Dendritic cell treated with granulocyte-macrophage colony-stimulating factor and Interleukin-4, amounts not matched to agents 40 ng/mL and 50 ng/mL, for 4 days (primary cell): ENCODE data around the gene CSGALNACT2.

ENCODE experiments used
- H3K27ac Mint-ChIP-seq: one replicate; pipeline ENCODE4 v1.8.0; 2022; ENCODE audit warnings: mild to moderate bottlenecking, mixed read lengths
- H3K27me3 Mint-ChIP-seq: one replicate; pipeline ENCODE4 v1.8.0; 2022; ENCODE audit warnings: mild to moderate bottlenecking, mixed read lengths
- H3K36me3 Mint-ChIP-seq: one replicate; pipeline ENCODE4 v1.8.0; 2022; ENCODE audit warnings: low read depth, mixed read lengths
- H3K4me1 Mint-ChIP-seq: one replicate; pipeline ENCODE4 v1.8.0; 2022; ENCODE audit warnings: low read depth, mixed read lengths
- H3K4me3 Mint-ChIP-seq: one replicate; pipeline ENCODE4 v1.8.0; 2022; ENCODE audit warnings: mild to moderate bottlenecking, moderate library complexity, mixed read lengths
- H3K9me3 Mint-ChIP-seq: one replicate; pipeline ENCODE4 v1.8.0; 2022; ENCODE audit warnings: mixed read lengths
- intact Hi-C: fragments of 100-400 bp; cut with micrococcal nuclease; formaldehyde crosslinking; loops from one replicate; pipeline ENCODE4 v1.15.0; 2022

The CSGALNACT2 gene

GRCh38 chr10:43117031-43117776 lies 21.0 kb upstream of the CSGALNACT2 start:
- intact Hi-C loops = no loop called here
- no peak overlapping the region for H3K4me3 Mint-ChIP-seq
- H3K4me1 Mint-ChIP-seq = peaks cover 62% of the 10 kb centered on the region
- peaks cover 3% of the 10 kb centered on the region for H3K27me3 Mint-ChIP-seq
- H3K27ac Mint-ChIP-seq = no peak overlapping the region
- no peaks in the 10 kb centered on the region for H3K36me3 Mint-ChIP-seq
- H3K9me3 Mint-ChIP-seq = no peaks in the 10 kb centered on the region

GRCh38 chr10:43117777-43118583 lies 20.3 kb upstream of the CSGALNACT2 start:
- Mint-ChIP-seq H3K4me1 (peaks cover 70% of the 10 kb centered on the region), H3K36me3 (no peaks in the 10 kb centered on the region), H3K9me3 (no peaks in the 10 kb centered on the region), H3K27ac (peak overlapping the region; percentile 96), H3K4me3 (no peak overlapping the region), H3K27me3 (peaks cover 3% of the 10 kb centered on the region)
- intact Hi-C loops = no loop called here

GRCh38 chr10:43118631-43119415 lies 19.4 kb upstream of the CSGALNACT2 start:
- H3K27ac Mint-ChIP-seq = peak overlapping the region; percentile 96

GRCh38 chr10:43119416-43120115 lies 18.7 kb upstream of the CSGALNACT2 start:
- Mint-ChIP-seq H3K27me3 (peaks cover 3% of the 10 kb centered on the region), H3K36me3 (no peaks in the 10 kb centered on the region), H3K4me1 (peaks cover 84% of the 10 kb centered on the region), H3K4me3 (no peak overlapping the region), H3K9me3 (no peaks in the 10 kb centered on the region), H3K27ac (peak overlapping the region; percentile 96)
- intact Hi-C loops = no loop called here

More at GRCh38 chr10:43118631-43119415, 19.4 kb upstream of the CSGALNACT2 start:
- Mint-ChIP-seq H3K27me3 (peaks cover 3% of the 10 kb centered on the region), H3K4me3 (no peak overlapping the region), H3K9me3 (no peaks in the 10 kb centered on the region), H3K4me1 (peaks cover 77% of the 10 kb centered on the region), H3K36me3 (no peaks in the 10 kb centered on the region)
- intact Hi-C loops = no loop called here

GRCh38 chr10:43120116-43120928 lies 17.9 kb upstream of the CSGALNACT2 start:
- Mint-ChIP-seq H3K27me3 (peaks cover 3% of the 10 kb centered on the region), H3K4me1 (peaks cover 86% of the 10 kb centered on the region), H3K4me3 (peak overlapping the region; percentile 37), H3K9me3 (no peaks in the 10 kb centered on the region), H3K36me3 (no peaks in the 10 kb centered on the region), H3K27ac (peak overlapping the region; percentile 96)
- intact Hi-C loops = no loop called here

- intact Hi-C loops = loop anchor here (1.0 kb wide), 1 partner anchor 19 kb away; no protein-coding TSS in a partner anchor
- H3K27ac Mint-ChIP-seq = peak overlapping the region; percentile 96
- no peaks in the 10 kb centered on the region for H3K9me3 Mint-ChIP-seq
- peak overlapping the region; percentile 37 for H3K4me3 Mint-ChIP-seq
- peaks cover 86% of the 10 kb centered on the region for H3K4me1 Mint-ChIP-seq
- H3K36me3 Mint-ChIP-seq = no peaks in the 10 kb centered on the region
- H3K27me3 Mint-ChIP-seq = peaks cover 3% of the 10 kb centered on the region
Measured at GRCh38 chr10:43120929-43121314, 17.3 kb upstream of the CSGALNACT2 start.

- Mint-ChIP-seq H3K4me1 (peaks cover 89% of the 10 kb centered on the region), H3K27me3 (peaks cover 3% of the 10 kb centered on the region), H3K36me3 (no peaks in the 10 kb centered on the region), H3K27ac (peak overlapping the region; percentile 96), H3K4me3 (peak overlapping the region; percentile 37), H3K9me3 (no peaks in the 10 kb centered on the region)
- intact Hi-C loops = loop anchor here (1.0 kb wide), 1 partner anchor 19 kb away; no protein-coding TSS in a partner anchor
Measured at GRCh38 chr10:43121444-43121843, 16.8 kb upstream of the CSGALNACT2 start.

GRCh38 chr10:43122096-43122495 lies 16.1 kb upstream of the CSGALNACT2 start:
- H3K27me3 Mint-ChIP-seq = peaks cover 3% of the 10 kb centered on the region
- peak overlapping the region; percentile 96 for H3K27ac Mint-ChIP-seq
- H3K9me3 Mint-ChIP-seq = no peaks in the 10 kb centered on the region
- H3K4me3 Mint-ChIP-seq = no peak overlapping the region
- intact Hi-C loops = no loop called here
- no peaks in the 10 kb centered on the region for H3K36me3 Mint-ChIP-seq
- peaks cover 95% of the 10 kb centered on the region for H3K4me1 Mint-ChIP-seq

GRCh38 chr10:43122826-43123225 lies 15.4 kb upstream of the CSGALNACT2 start:
- Mint-ChIP-seq H3K4me3 (no peak overlapping the region), H3K27me3 (peaks cover 3% of the 10 kb centered on the region), H3K36me3 (no peaks in the 10 kb centered on the region), H3K4me1 (peaks cover 99% of the 10 kb centered on the region), H3K9me3 (no peaks in the 10 kb centered on the region), H3K27ac (peak overlapping the region; percentile 96)
- intact Hi-C loops = no loop called here

- H3K9me3 Mint-ChIP-seq = no peaks in the 10 kb centered on the region
- H3K27ac Mint-ChIP-seq = peak overlapping the region; percentile 88
- no peaks in the 10 kb centered on the region for H3K36me3 Mint-ChIP-seq
- intact Hi-C loops = no loop called here
- H3K4me1 Mint-ChIP-seq = peaks cover 95% of the 10 kb centered on the region
- peaks cover 1% of the 10 kb centered on the region for H3K27me3 Mint-ChIP-seq
- H3K4me3 Mint-ChIP-seq = no peak overlapping the region
Measured at GRCh38 chr10:43123361-43124093, 14.7 kb upstream of the CSGALNACT2 start.

GRCh38 chr10:43124094-43124521 lies 14.1 kb upstream of the CSGALNACT2 start:
- H3K27me3 Mint-ChIP-seq = no peaks in the 10 kb centered on the region
- peaks cover 95% of the 10 kb centered on the region for H3K4me1 Mint-ChIP-seq
- H3K4me3 Mint-ChIP-seq = no peak overlapping the region
- H3K27ac Mint-ChIP-seq = peak overlapping the region; percentile 88
- H3K36me3 Mint-ChIP-seq = no peaks in the 10 kb centered on the region
- intact Hi-C loops = no loop called here
- no peaks in the 10 kb centered on the region for H3K9me3 Mint-ChIP-seq

- H3K36me3 Mint-ChIP-seq = no peaks in the 10 kb centered on the region
- no peak overlapping the region for H3K4me3 Mint-ChIP-seq
- peaks cover 92% of the 10 kb centered on the region for H3K4me1 Mint-ChIP-seq
- intact Hi-C loops = no loop called here
- no peaks in the 10 kb centered on the region for H3K27me3 Mint-ChIP-seq
- no peaks in the 10 kb centered on the region for H3K9me3 Mint-ChIP-seq
- H3K27ac Mint-ChIP-seq = peak overlapping the region; percentile 88
Measured at GRCh38 chr10:43124574-43125273, 13.5 kb upstream of the CSGALNACT2 start.
